Hypothalamus (tissue), 51 donors: ENCODE measurements around the gene LAS1L.
"Not testable (repeated sequence)": the region's sequence is repeated elsewhere in the genome, so short reads cannot be mapped to it uniquely, and the experiment has no call there.

Source experiments
- DNase-seq, 51 donors: peaks; one replicate each; lab custom pipeline; 2025; lab: John Stamatoyannopoulos, UW

Gene LAS1L

GRCh38 chrX:65518980-65519379 is 15.6 kb downstream of the LAS1L start:
- not testable (repeated sequence) for DNase-seq

- no peak for DNase-seq
These were observed 16.7 kb downstream of the LAS1L start for GRCh38 chrX:65517923-65518322.

- DNase-seq, result peak in 30 of 51 donors; percentile 1 to 59 (median 19)
These were observed 17.8 kb downstream of the LAS1L start for GRCh38 chrX:65516756-65517155.

- no peak for DNase-seq
These were observed 21.0 kb downstream of the LAS1L start for GRCh38 chrX:65513610-65514009.

- no peak for DNase-seq
These were observed 25.2 kb downstream of the LAS1L start for GRCh38 chrX:65509400-65509799.

GRCh38 chrX:65508851-65509250 is 25.7 kb downstream of the LAS1L start:
- no peak for DNase-seq

- no peak for DNase-seq
These were observed 32.0 kb downstream of the LAS1L start for GRCh38 chrX:65502618-65503017.

- no peak for DNase-seq
These were observed 41.2 kb downstream of the LAS1L start for GRCh38 chrX:65493431-65493830.

- no peak for DNase-seq
These were observed 43.0 kb downstream of the LAS1L start for GRCh38 chrX:65491620-65492019.

GRCh38 chrX:65488495-65488894 is 46.1 kb downstream of the LAS1L start:
- DNase-seq, result no peak

GRCh38 chrX:65480960-65481359 is 53.6 kb downstream of the LAS1L start:
- no peak for DNase-seq

- not testable (repeated sequence) for DNase-seq
These were observed 55.5 kb downstream of the LAS1L start for GRCh38 chrX:65479102-65479501.

GRCh38 chrX:65476564-65476963 is 58.0 kb downstream of the LAS1L start:
- no peak for DNase-seq

- no peak for DNase-seq
These were observed 71.0 kb downstream of the LAS1L start for GRCh38 chrX:65463550-65463949.
